Raji (cell line): ENCODE measurements around the gene GRIN2A.

Experiments used
- POLR2A ChIP-seq: IDR thresholded peaks from 2 replicates; pipeline ENCODE4 v1.6.1; 2011; ENCODE audit warnings: low read depth, low read length, control low read depth; ENCODE audit not compliant: insufficient read depth

GRIN2A gene

DNA sequence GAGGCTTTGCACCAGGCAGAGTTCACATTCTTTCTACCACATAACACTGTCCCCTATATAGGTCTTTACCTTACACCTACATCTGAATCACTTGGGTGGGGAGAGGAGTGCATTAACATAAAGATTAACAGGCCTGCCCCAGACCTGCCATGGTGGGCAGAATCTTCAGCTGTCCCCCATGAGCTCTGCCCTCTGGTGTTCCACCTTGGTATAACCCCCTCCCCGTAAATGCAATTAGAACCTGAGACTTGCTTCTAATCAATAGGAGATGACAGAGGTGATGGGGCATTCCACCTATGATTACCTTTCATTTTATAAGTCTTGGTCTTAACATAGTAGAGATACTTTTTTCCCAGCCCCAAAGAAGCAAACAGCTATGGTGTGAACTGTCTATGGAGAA lies 20.4 kb upstream of the GRIN2A start:
- no peak for TF ChIP-seq POLR2A

DNA sequence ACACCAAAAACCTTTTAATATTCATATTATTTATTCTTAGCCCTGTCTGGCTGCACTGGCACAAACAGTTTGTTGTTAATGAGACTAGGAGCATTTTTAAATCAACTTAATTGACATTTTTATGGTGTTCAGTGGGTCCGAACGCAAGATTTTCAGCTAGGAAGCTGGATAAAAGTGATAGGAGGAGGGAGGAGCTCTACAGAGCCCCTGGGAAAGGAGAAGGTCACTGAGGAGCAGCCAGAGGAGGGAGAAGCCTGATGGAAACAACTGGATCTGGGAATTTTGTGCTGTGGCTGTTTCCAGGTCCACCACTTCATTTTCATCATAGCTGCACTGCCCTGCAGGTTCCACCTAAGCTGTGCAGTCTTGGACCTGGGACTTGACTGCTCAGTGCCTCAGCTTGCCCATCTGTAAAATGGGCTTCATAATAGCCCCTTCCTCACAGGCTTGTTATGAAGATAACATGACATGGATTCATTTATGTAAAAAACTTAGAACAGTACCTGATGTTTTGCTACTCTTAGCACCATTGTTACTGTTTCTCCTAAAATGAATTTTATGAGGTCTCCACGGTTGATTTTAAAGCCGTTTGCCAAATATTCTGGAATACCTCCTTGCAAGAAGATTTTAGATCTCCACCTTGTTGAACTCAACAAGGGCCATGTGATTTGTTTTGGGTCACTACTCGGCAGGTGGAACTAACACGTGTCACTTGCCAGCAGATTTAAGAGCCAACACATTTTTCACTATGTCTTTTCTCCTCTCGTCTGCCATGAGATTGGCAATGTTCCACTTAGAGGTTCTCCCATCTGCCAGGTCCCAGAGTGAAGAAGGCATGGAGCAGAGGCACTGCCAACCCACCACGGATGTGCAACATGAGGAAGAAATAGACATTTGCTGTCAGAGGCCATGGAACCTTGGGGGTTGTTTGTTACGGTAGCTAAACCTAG lies 18.7 kb upstream of the GRIN2A start:
- TF ChIP-seq POLR2A: no peak

DNA sequence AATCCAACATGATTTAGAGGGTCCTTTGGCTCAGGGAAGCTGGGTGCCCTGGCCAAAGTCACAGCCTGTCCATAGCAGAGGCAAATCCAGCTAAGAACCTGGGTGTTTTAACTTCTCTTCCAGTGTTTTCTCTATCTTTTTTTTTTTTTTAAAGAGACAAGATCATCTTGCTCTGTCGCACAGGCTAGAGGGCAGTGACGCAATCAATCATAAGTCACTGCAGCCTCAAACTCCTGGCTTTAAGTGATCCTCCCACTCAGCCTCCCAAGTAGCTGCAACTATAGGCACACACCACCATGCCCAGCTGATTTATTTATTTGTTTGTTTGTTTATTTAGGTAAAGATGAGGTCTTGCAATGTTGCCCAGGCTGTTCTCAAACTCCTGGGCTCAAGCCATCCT lies 14.8 kb upstream of the GRIN2A start:
- TF ChIP-seq POLR2A: no peak

DNA sequence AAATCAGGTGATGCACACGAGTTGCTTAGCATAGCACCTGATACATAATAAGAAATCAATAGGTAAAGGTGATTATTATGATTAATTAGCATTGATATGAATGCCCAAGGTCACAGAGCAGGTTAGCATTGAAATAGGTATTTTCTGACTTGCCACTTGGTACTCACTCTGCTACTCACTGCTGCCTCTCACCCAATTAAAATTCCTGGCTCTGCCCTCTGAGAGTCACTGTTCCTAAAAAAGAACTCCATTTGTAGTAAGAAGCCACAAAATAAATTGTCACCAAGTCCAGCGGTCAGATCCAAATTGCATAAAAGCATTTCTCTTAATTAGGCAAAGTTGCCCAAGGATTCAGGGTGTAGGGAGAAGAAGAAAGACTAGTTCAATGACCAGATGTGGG lies 8.9 kb upstream of the GRIN2A start:
- no peak for TF ChIP-seq POLR2A

DNA sequence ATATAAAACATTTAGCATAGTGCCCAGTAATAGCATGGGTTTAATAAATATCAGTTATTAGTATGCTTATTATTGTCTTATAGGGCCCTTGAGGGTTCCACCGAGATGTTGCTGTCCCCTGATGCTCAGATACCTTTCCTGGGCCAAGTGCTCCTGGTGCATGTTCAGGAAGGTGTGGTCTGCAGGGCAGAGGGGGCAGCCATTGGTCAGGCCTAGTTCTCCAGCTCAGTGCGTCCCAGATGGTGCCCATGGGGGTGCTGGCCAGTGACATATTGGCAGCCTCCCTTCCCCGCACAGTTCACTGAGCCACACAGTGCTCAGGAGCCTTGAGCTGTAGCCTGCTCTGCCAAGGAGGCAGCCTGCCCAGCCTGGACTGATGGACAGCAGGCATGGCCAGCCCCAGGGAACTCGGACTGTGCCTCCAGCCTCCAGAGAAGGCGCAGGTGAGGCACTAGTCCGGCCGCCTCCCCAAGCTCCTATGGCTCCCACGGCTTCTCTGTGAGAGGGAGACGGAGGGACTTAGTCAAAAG lies 7.7 kb upstream of the GRIN2A start:
- TF ChIP-seq POLR2A: no peak

DNA sequence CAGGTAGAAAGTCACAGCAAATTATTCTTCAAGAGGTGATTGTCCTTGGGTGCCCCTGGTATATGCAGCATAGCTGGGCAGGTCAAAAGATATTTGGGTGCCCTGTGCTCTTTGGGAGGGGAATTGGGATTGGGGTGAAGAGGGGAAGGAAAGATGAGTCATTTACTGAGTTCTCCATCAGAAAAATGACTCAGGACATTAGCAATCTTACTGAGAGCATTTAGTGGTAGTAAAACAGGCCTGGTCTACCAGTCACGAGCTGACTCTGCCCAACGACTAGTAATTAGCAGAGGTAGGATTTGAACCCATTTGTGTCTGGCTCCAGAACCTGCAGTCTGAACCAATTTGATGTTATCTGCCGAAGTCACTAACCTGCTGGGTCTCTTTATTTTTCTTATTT lies 6.0 kb upstream of the GRIN2A start:
- TF ChIP-seq POLR2A: no peak

DNA sequence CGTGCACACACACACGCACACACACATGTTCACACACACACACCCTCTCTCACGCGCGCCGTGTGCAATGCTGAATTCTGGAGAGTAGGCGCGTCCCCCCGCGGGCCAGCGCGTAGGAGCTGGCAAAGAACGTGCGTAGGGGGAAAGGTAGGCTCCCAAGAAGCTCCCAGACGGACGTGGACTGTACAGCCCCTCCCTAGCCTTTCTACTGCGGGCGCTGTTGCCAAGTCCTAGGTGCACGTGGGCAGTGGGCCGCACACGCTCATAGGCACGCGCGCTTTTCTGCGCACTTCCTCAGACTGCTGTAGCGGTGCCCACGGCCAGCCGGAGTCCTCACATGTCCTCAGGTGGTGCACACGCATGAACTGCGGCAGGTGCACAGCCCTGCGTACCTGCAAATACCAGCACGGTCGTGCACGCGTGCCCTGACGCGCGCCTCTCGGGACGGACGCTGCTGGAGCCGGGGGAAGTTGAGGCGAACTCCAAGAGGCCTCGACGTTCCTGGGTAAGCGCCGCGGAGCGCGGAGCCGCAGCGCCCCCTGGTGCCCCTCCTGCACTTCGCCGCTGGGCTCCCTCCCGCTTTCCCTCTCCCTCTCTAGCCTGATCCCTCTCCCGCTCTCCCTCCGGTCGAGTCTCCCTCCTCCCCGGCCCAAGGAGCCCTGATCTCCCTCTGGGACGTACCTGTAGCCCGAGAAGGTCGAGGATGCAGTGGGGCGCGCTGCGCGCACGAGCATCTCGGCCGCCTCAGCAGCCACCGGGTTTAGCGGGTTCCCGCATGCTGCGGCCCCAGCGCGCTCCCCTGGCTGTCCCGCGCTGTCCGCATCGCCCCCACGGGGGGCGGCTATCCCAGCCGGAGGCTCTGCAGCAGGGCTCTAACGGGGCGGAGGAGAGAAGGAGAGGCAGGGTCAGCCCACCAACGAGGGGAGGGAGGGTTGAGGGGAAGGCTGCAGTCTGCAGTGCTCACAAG lies 749 bp downstream of the GRIN2A start:
- TF ChIP-seq POLR2A: no peak

DNA sequence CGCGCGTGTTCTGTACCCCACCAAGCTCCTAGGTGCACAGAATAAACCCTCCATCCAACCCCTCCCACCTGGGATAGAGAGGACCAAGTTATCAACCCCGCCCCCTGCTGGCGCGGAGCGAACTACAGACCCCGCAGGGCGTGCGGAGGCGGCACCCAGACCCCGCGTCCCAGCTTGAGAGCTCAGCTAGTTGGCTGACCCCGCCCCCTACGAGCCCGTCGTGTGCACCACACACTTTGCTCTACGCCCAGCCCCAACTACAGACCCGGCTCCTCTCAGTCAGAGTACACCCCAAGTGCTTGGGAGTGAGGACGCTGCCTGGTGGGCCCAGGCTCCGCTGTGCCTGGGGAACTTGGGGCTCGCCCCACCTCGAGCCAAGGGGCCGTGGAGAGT lies 1.5 kb downstream of the GRIN2A start:
- no peak for TF ChIP-seq POLR2A

DNA sequence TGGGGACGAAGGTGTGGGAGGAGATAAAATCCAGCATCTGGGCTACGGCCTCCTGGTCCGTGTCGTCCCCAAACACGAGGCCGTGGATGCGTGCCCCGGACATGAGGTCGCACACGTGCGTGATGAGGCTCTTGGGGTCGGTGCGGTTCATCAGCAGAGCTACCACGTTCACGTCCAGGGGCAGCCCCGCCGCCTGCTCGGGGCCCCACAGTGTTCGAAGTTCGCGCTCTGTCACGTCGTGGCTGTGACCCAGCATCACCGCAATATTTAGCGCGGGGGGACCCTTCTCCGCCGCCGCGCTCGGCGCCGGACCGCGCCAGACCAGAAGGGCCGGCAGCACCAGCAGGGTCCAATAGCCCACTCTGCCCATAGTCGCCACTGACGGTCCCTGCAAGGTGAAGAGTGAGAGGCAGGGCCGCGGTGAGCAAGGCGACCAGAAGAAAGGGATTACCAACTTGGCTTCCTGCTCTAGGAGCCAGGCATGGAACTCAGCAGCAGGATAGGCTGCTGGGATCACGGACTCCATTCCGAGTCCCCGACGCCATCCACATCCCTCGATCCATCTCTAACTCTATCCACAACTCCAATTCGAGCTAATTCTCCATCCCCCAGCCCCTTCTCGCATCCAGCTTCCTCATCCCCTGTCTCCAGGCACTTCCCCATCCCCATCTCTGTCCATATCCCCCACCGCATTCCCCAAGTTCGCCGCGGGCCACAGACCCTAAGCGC lies 2.0 kb downstream of the GRIN2A start:
- TF ChIP-seq POLR2A: no peak

DNA sequence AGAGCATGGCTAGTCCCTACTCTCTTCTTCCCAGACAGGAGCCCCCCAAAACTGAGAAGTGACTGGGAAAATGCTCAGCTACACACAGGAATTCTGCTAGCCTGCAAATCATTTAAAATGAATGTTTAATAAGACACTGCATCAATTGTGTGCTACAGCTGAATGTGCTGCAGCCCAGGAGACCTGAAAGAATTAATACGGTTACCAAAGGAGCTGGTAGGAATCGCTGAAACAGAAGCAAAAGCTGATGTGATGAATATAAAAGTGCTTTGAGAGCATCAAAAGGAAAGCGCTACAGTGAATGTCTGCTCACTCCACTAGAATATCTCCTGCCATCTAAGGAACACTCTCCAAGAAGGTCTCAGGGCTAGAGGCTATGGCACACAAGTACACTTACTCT lies 3.7 kb downstream of the GRIN2A start:
- no peak for TF ChIP-seq POLR2A

DNA sequence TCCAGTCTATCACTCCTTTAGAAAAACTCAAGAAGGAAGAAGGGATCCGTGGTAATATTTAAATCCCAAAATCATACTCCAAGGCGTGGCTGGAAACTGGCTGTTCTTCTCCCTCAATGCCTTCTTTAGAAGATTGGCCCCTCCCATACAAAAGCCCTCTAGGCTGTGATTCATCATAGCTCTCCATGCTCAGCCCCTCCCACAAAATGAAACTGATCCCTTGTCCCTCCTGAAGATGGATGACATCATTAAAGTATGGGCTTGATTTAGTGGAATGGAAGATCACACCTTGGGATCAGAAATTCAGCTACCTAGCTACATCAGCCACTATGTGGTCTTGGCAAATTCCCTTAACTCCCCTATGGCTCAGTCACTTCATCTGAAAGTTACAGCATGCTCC lies 4.1 kb downstream of the GRIN2A start:
- no peak for TF ChIP-seq POLR2A

DNA sequence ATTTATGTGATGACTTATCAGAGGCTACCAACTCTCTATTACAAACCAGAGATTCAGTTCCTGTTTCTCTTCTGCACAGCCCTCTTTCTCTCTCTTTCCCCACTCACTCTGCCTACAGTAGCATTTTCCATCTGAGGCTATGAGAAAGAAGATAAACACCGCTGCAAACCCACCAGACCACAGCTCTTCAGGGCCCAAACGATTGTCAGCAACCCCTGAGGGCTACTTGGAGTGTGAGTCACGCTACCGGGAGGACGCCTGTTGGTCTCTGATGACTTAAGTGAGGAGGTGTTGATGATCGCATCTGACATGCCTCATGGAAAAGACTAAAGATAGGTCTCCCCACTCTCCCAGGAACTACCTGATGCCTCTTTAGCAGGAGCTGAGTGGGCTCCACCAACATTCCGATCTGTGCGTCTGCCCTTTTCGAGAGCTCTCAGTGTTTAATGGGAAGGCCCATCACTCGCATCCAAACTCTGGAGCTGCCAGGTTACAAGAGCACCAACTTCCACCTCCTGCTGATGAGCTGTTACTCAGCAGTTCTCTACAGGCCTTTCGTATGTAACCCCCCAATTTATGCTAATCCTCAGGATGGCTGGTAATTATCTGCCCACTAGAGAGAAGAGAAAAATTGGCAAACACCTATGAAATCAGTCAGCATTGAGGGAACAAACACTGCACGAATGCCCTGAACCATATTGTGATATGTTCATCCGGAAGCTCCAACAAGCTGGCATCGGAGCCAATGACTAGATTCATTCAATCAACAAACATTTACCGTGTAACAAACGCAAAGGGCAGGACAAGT lies 9.2 kb downstream of the GRIN2A start:
- TF ChIP-seq POLR2A: no peak

DNA sequence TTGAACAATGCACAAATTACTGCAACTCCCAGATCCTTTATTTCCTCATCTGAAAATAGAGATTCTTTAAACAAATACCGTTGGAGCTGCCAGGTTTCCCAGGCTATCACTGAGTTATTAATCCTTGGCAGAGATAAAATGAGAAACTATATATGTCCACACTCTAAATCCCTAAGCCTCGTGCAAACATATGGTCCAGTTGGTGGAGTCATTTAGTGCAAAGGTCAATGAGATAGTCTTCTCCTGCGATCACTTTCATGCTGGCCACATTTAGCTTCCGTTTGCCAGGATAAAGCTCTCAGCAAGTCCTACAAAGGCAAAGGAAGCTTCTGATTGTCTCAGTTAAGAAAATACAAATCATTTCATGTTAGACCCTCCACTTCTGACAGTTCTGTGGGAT lies 11.0 kb downstream of the GRIN2A start:
- TF ChIP-seq POLR2A: no peak

DNA sequence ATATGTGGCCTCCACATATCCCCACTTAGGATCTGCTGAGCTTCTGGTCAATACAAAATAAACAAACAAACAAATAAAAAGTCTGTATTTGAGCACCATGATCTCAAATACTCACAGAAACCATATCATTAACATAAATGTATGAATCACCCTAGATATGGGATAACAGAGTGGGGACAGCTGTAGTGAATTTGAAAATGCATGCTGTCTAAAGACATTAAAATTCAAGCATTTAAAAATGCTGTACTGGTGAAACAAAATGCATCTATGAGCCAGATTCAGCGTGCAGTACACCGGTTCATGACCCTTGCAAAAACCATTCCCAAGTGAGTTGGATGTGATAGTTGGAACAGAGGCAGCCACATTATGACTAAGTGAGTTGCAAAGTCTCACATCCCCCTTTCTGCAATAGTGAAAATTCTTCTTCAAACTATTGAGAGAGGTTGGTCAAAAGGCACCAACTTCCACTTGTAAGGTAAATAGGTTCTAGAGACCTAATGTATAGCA lies 12.3 kb downstream of the GRIN2A start:
- TF ChIP-seq POLR2A: no peak
